GM18867 (cell line): ENCODE results near the gene GPRC5C.
A peak's percentile ranks its signal among the peaks of the same experiment; 100 is the strongest.

Experiments
- ATAC-seq: cut with Tn5 transposase; IDR thresholded peaks from one replicate; pipeline ENCODE4 v1.9.1; 2021; ENCODE audit warnings: mild to moderate bottlenecking, moderate library complexity; ENCODE audit not compliant: unreplicated experiment

The GPRC5C gene

GRCh38 chr17:74432424-74432690, 469 bp downstream of the GPRC5C start:
- no peak for ATAC-seq

DNA sequence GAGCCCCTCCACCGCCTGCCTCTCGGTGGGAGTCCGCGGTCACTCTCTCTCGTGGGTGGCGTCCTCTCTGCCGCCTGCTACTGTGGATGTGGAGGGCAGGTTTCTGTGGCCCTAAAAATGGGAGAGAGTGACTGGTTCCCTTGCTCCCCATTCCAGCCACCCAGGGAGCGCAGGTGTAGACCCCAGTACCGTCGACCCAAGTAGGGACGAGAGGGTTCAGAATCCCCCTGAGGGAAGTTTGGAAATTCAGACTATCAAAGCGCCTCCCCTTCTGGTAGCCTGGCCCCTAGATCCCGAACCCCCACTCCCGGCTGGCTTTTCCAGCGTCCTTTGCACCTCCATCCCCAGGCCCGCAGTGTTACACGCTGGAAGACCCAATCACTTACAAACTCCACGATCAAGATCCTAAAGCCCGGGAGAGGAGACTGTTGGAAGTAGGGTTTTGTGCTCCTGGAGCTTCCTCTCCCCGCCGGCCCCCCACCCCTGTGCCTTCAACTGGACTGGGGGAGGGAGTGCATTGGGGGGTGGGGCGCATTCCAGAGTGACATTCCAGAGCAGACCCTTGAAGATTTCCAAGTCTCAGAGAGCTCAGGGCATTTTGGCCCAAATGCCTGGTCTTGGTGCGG, 991 bp downstream of the GPRC5C start:
- no peak for ATAC-seq

GRCh38 chr17:74433421-74434121, 1.7 kb downstream of the GPRC5C start:
- ATAC-seq: no peak

GRCh38 chr17:74435775-74436359, 4.0 kb downstream of the GPRC5C start:
- no peak for ATAC-seq

- no peak for ATAC-seq
Observed at GRCh38 chr17:74437702-74438101, 5.8 kb downstream of the GPRC5C start.

DNA sequence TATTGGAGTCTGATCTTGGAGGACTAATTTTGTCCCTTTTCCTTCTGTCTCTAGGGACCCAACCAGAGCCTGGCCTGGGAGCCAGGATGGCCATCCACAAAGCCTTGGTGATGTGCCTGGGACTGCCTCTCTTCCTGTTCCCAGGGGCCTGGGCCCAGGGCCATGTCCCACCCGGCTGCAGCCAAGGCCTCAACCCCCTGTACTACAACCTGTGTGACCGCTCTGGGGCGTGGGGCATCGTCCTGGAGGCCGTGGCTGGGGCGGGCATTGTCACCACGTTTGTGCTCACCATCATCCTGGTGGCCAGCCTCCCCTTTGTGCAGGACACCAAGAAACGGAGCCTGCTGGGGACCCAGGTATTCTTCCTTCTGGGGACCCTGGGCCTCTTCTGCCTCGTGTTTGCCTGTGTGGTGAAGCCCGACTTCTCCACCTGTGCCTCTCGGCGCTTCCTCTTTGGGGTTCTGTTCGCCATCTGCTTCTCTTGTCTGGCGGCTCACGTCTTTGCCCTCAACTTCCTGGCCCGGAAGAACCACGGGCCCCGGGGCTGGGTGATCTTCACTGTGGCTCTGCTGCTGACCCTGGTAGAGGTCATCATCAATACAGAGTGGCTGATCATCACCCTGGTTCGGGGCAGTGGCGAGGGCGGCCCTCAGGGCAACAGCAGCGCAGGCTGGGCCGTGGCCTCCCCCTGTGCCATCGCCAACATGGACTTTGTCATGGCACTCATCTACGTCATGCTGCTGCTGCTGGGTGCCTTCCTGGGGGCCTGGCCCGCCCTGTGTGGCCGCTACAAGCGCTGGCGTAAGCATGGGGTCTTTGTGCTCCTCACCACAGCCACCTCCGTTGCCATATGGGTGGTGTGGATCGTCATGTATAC, 8.0 kb downstream of the GPRC5C start:
- ATAC-seq: no peak

DNA sequence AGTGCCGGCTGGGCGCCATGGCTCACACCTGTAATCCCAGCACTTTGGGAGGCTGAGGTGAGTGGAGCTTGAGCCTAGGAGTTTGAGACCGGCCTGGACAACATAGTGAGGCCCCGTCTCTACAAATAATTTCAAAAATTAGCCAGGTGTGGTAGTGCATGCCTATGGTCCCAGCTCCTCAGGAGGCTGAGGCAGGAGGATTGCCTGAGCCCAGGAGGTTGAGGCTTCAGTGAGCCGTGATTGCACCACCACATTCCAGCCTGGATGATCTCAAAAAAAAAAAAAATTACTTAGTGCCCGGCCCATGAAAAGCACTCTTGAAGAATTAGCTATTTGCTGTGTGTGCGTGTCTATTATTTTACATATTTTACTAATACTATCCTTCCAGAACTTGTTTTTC, 9.6 kb downstream of the GPRC5C start:
- no peak for ATAC-seq

DNA sequence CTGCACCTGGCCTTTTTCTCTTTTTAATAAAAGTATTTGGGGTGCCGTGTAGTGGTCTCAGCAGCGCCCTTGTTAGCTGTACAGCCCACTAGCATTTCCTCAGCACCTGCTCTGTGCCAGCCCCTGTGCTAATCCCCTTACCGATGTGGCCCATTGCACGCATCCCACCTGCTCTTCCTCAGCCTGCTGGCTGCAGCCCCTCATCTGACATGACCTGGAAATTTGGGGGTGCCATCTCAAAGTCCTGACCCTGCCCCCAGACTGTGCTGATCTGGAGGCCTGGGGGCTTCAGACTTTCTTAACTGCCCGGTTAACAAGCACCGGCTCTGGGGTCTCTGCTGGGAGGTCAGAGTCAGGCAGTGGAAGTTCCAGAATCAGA, 10.4 kb downstream of the GPRC5C start:
- no peak for ATAC-seq

GRCh38 chr17:74442670-74443515, 11.0 kb downstream of the GPRC5C start:
- peak; percentile 52 for ATAC-seq

DNA sequence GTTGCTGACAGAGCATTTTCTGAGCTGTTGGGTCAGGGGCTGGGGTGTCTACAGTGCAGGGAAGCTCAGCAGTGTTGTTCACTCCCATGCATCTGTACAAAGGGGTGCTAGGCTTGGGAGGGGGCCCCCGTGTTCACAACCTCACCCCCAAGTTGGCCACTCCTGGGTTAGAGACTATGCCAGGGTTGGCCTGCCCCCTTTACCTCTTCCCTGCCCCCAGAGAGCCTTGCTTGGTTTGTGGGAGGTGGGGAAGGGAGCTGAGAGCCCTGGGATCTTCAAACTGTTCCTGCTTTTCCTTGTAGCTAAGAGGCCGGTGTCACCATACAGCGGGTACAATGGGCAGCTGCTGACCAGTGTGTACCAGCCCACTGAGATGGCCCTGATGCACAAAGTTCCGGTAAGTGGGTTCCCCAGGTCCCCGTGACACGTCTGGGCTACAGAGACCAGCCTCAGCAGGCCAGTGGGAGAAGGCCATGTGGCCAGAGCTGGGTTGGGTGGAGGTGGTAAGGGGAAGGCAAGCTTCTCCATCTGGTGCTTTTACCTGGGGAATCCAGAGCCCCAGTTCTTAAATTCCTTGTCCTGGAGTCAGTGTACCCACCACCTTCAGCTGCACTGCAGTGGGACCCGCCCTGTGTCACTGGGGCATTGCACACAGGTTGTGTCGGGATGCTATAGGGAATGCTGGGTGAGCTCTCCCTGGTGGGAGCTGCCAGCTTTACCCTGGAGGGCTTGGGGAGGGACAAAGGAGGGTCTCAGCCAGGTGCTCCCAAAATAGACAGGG, 11.8 kb downstream of the GPRC5C start:
- no peak for ATAC-seq

DNA sequence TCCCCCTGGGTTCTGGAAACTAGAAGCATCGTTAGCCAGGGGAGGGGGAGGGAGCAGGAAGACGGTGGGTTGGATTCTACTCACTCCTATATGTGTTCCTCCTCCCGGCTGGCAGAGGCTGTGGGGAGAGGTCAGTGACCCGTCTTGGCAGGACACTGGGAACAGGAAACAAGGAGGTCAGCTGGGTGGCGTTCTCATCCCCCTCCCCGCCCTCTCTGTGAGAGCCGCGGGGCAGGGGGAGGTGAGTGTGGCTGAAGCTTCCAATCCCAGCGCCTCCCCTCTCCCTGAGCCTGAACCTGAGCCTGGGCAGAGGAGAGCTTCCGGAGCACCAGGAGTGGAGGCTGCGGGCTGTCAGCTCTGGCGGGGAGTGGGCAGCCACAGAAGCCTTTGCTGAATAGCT, 12.5 kb downstream of the GPRC5C start:
- no peak for ATAC-seq

DNA sequence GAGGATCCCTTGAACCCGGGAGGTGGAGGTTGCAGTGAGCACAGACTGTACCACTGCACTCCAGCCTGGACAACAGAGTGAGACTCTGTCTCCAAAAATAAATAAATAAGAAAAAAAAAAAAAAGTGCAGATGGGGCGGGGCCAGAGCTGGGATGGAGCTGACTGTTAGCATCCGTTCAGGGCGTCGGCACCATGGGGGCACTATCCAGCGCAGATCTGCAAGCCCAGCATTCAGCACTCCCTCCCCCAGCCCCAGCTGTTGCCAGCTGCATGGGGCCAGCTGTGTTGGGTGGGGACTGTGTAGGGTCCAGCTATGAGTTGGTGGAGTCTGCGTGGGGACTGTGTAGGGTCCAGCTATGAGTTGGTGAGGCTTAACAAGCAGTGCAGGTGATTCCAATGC, 13.3 kb downstream of the GPRC5C start:
- ATAC-seq: no peak

- ATAC-seq: no peak
Observed at GRCh38 chr17:74446551-74447500, 14.9 kb downstream of the GPRC5C start.

DNA sequence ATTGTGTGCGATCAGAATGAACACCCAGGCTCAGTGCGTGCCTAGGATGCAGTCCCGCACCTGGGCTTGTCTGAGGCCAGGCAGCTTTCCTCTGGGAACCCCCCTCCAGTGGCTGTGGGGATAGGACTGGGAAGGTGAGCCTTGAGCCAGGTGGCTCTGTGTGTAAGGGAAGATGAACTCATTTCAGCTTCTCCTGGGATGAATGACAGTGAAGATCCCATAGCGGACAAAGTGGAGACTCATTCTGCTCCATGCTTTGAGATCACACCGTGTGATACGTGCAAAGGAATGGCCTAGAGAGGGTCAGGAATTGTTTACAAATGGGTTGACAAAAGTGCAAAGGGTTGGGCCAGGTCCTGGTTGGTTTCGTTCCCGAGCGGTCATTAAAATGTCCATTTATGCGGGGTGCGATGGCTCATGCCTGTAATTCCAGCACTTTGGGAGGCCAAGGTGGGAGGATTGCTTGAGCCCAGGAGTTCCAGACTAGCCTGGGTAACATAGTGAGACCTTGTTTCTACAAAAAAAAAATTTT, 15.8 kb downstream of the GPRC5C start:
- ATAC-seq: no peak

GRCh38 chr17:74448756-74449155, 16.9 kb downstream of the GPRC5C start:
- no peak for ATAC-seq

- ATAC-seq: no peak
Observed at GRCh38 chr17:74449306-74449705, 17.4 kb downstream of the GPRC5C start.

- ATAC-seq: no peak
Observed at GRCh38 chr17:74449773-74450172, 17.9 kb downstream of the GPRC5C start.

DNA sequence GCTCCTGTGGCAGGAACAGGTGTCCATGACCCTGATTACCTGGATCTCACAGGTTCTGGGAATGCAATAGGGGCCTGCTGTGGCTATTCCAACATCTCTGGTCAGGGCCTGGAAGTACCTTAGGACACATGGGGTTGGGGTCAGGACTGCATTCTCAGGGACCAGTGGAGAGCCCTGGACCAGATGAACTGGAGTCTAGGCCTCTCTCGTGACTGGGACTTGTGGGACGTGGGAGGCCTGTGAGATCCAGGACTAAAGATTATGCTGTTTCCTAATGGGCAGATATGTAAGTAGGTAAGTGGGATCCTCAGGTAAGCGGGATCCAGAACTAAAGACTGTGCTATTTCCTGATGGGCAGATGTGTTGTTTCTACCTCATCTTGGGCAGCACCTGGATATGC, 18.3 kb downstream of the GPRC5C start:
- ATAC-seq: no peak

- ATAC-seq: no peak
Observed at GRCh38 chr17:74450925-74451403, 19.1 kb downstream of the GPRC5C start.
